Islet precursor cell (in vitro differentiated cells): ENCODE measurements around the gene PTPRU.

Experiments
- DNase-seq: peaks from one replicate; pipeline ENCODE4 v3.0.0-alpha.2; 2018

The PTPRU gene

DNA sequence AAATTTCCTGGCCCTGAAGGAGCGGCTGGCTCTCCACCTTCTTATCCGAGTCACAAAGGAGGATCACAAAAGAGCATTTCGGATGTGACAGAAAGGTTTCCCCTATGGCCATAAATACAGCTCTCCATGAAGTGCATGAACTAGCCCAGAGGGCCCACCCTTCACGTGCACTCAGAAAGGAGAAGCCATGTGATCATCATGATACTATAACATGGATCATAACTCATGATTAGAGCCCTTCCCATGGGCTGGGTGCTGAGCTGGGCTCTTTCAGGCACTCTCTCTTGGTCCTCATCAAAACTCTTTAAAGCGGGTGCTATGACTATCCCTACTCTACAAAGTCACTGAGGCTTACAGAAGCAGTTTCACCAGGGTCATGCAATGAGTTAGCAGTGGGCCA, 135.0 kb downstream of the PTPRU start:
- no peak for DNase-seq

DNA sequence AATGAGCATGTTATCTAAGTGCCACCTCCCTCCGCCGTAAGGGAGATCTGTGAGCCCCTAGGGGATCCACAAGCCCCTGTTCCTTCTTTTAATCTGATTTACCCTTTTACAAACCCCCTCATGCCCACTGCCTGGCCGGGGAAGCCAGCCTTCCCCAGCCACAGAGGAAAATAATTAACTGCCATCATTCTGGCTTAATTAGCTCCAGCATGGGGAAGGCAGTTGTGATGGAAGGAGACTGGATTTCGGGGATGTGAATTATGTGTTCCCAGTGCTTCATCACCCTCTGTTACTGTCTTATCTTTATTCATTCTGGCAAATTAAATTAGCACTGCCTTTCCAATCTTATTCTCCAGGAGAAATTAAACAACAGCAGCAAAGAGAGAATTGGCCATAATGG, 135.8 kb downstream of the PTPRU start:
- DNase-seq = peak; percentile 18
